Vagina (tissue), 2 donors: ENCODE results near the gene RIBC2. TPM values are rescaled to one million over a fixed set of nuclear protein-coding genes. Genes with fewer than 3 reads are reported as not detected.

ENCODE experiments used
- DNase-seq, 2 donors: peaks; one replicate each; pipeline ENCODE4 v3.0.0-alpha.2; 2017; ENCODE audit errors: extremely low spot score in 2 of 2
- H3K27ac ChIP-seq: fragments of 200-600 bp; sonication (generic); one replicate; pipeline ENCODE4 v1.5.1; 2019
- H3K27me3 ChIP-seq: fragments of 200-600 bp; sonication (generic); one replicate; pipeline ENCODE4 v1.5.1; 2019
- H3K36me3 ChIP-seq, 2 donors: fragments of 200-600 bp; sonication (generic); one replicate each; pipeline ENCODE4 v1.5.1; 2017 to 2019
- H3K4me1 ChIP-seq: fragments of 200-600 bp; sonication (generic); one replicate; pipeline ENCODE4 v1.5.1; 2019
- H3K4me3 ChIP-seq, 2 donors: fragments of 200-600 bp; sonication (generic); 1 replicate in 1 of 2; 2 replicates in 1 of 2; pipeline ENCODE4 v1.5.1; 2016 to 2019
- H3K9me3 ChIP-seq: fragments of 200-600 bp; sonication (generic); one replicate; pipeline ENCODE4 v1.5.1; 2019
- CTCF ChIP-seq, 3 experiments: fragments of 450-650 bp in 2 of 3; fragments of 200-600 bp in 1 of 3; sonication (generic) in 1 of 3; IDR thresholded peaks; one replicate each; pipeline ENCODE4 v1.5.1; 2017 to 2019; ENCODE audit warnings: antibody characterized with exemption in 3 of 3, mild to moderate bottlenecking in 2 of 3, moderate library complexity in 2 of 3
- POLR2A ChIP-seq, 2 donors: fragments of 450-650 bp; IDR thresholded peaks; one replicate each; pipeline ENCODE4 v1.6.1; 2017; ENCODE audit warnings: antibody characterized with exemption in 2 of 2, mild to moderate bottlenecking in 2 of 2, moderate library complexity in 2 of 2
- POLR2AphosphoS5 ChIP-seq, 2 donors: sonication (generic); formaldehyde crosslinking; IDR thresholded peaks; one replicate each; pipeline ENCODE4 v1.9.0; 2017; ENCODE audit warnings: antibody characterized with exemption in 2 of 2, mild to moderate bottlenecking in 2 of 2, low read depth in 1 of 2; ENCODE audit not compliant: insufficient read depth in 1 of 2
- intact Hi-C: fragments of 100-400 bp; cut with DNase I; formaldehyde crosslinking; loops from one replicate; pipeline ENCODE4 v1.15.1; 2023
- total RNA-seq: library from RNA; depleted of rRNA; stranded (reverse); fragments of >200 nt; gene quantifications from one replicate; pipeline ENCODE4 v1.2.3, GENCODE V29; 2016

RIBC2 gene
- total RNA-seq, 1 donor from 2014 or later = 0.49 TPM

- no peaks in the 10 kb centered on the region for H3K4me1 ChIP-seq
- no peak for TF ChIP-seq CTCF (IDR thresholded peaks at IDR 0.05)
- no peak for TF ChIP-seq POLR2AphosphoS5 (IDR thresholded peaks at IDR 0.05; ENCODE audit: insufficient read depth in 1 of 2, low read depth in 1 of 2)
- TF ChIP-seq POLR2A (IDR thresholded peaks at IDR 0.05) = no peak
- intact Hi-C loops = no loop called here
- no peaks in the 10 kb centered on the region for H3K9me3 ChIP-seq
- DNase-seq = no peak
- H3K27ac ChIP-seq = no peak overlapping the region
- H3K27me3 ChIP-seq = no peaks in the 10 kb centered on the region
- no peaks in the 10 kb centered on the region for H3K36me3 ChIP-seq
- no peak overlapping the region for H3K4me3 ChIP-seq
These were observed 23.9 kb upstream of the RIBC2 start for GRCh38 chr22:45389546-45389945.

GRCh38 chr22:45397806-45398205 is 15.7 kb upstream of the RIBC2 start:
- no peak for DNase-seq
- Histone ChIP-seq H3K27me3 (no peaks in the 10 kb centered on the region), H3K36me3 (no peaks in the 10 kb centered on the region), H3K9me3 (no peaks in the 10 kb centered on the region), H3K4me1 (no peaks in the 10 kb centered on the region), H3K27ac (no peak overlapping the region), H3K4me3 (no peak overlapping the region)
- TF ChIP-seq POLR2A (IDR thresholded peaks at IDR 0.05) = no peak
- no peak for TF ChIP-seq CTCF (IDR thresholded peaks at IDR 0.05)
- TF ChIP-seq POLR2AphosphoS5 (IDR thresholded peaks at IDR 0.05; ENCODE audit: insufficient read depth in 1 of 2, low read depth in 1 of 2) = no peak
- intact Hi-C loops = no loop called here

GRCh38 chr22:45398214-45398613 is 15.3 kb upstream of the RIBC2 start:
- no peak for DNase-seq
- no peak for TF ChIP-seq CTCF (IDR thresholded peaks at IDR 0.05)
- no peak for TF ChIP-seq POLR2A (IDR thresholded peaks at IDR 0.05)
- TF ChIP-seq POLR2AphosphoS5 (IDR thresholded peaks at IDR 0.05; ENCODE audit: insufficient read depth in 1 of 2, low read depth in 1 of 2) = no peak
- no peaks in the 10 kb centered on the region for H3K9me3 ChIP-seq
- H3K4me3 ChIP-seq = no peak overlapping the region
- H3K27me3 ChIP-seq = no peaks in the 10 kb centered on the region
- intact Hi-C loops = no loop called here
- no peak overlapping the region for H3K27ac ChIP-seq
- H3K36me3 ChIP-seq = no peaks in the 10 kb centered on the region
- no peaks in the 10 kb centered on the region for H3K4me1 ChIP-seq

- H3K36me3 ChIP-seq = no peaks in the 10 kb centered on the region
- intact Hi-C loops = no loop called here
- TF ChIP-seq POLR2AphosphoS5 (IDR thresholded peaks at IDR 0.05; ENCODE audit: insufficient read depth in 1 of 2, low read depth in 1 of 2) (peak in 1 of 2 donors; percentile 22), POLR2A (IDR thresholded peaks at IDR 0.05) (no peak)
These were observed 13.6 kb upstream of the RIBC2 start for GRCh38 chr22:45399712-45400445.

GRCh38 chr22:45402466-45402985 is 11.0 kb upstream of the RIBC2 start:
- TF ChIP-seq POLR2A (IDR thresholded peaks at IDR 0.05) (no peak), POLR2AphosphoS5 (IDR thresholded peaks at IDR 0.05; ENCODE audit: insufficient read depth in 1 of 2, low read depth in 1 of 2) (peak in 1 of 2 donors; percentile 21)
- H3K4me3 ChIP-seq = no peak overlapping the region
- no peak for DNase-seq
- no peak overlapping the region for H3K27ac ChIP-seq
- no peaks in the 10 kb centered on the region for H3K9me3 ChIP-seq
- intact Hi-C loops = no loop called here
- no peaks in the 10 kb centered on the region for H3K36me3 ChIP-seq
- no peaks in the 10 kb centered on the region for H3K27me3 ChIP-seq
- H3K4me1 ChIP-seq = no peaks in the 10 kb centered on the region

More at GRCh38 chr22:45399712-45400445, 13.6 kb upstream of the RIBC2 start:
- no peaks in the 10 kb centered on the region for H3K9me3 ChIP-seq
- H3K4me3 ChIP-seq = no peak overlapping the region
- H3K27ac ChIP-seq = no peak overlapping the region
- H3K4me1 ChIP-seq = no peaks in the 10 kb centered on the region
- no peak for DNase-seq
- no peaks in the 10 kb centered on the region for H3K27me3 ChIP-seq

GRCh38 chr22:45407793-45408192 is 5.7 kb upstream of the RIBC2 start:
- no peak overlapping the region for H3K27ac ChIP-seq
- no peaks in the 10 kb centered on the region for H3K36me3 ChIP-seq
- no peaks in the 10 kb centered on the region for H3K27me3 ChIP-seq
- H3K4me1 ChIP-seq = peaks cover under 1% of the 10 kb centered on the region
- no peak for TF ChIP-seq POLR2A (IDR thresholded peaks at IDR 0.05)
- TF ChIP-seq CTCF (IDR thresholded peaks at IDR 0.05) = no peak
- TF ChIP-seq POLR2AphosphoS5 (IDR thresholded peaks at IDR 0.05; ENCODE audit: insufficient read depth in 1 of 2, low read depth in 1 of 2) = no peak
- intact Hi-C loops = no loop called here
- no peak for DNase-seq
- H3K9me3 ChIP-seq = no peaks in the 10 kb centered on the region
- no peak overlapping the region for H3K4me3 ChIP-seq
